22Rv1 (cell line): Measurements from ENCODE around the gene CCND2.

Source experiments
- H3K27ac ChIP-seq: fragments of 450-650 bp; 2 replicates; pipeline ENCODE4 v1.5.1; 2017
- ZFX ChIP-seq: fragments of 450-650 bp; IDR thresholded peaks from 2 replicates; pipeline ENCODE4 v1.6.1; 2017; ENCODE audit warnings: antibody characterized with exemption, borderline replicate concordance
- TF ChIP-seq, protein P1 (sequence below): fragments of 450-650 bp; IDR thresholded peaks from 2 replicates; pipeline ENCODE4 v1.5.1; 2017; ENCODE audit warnings: mild to moderate bottlenecking

CCND2 gene

DNA sequence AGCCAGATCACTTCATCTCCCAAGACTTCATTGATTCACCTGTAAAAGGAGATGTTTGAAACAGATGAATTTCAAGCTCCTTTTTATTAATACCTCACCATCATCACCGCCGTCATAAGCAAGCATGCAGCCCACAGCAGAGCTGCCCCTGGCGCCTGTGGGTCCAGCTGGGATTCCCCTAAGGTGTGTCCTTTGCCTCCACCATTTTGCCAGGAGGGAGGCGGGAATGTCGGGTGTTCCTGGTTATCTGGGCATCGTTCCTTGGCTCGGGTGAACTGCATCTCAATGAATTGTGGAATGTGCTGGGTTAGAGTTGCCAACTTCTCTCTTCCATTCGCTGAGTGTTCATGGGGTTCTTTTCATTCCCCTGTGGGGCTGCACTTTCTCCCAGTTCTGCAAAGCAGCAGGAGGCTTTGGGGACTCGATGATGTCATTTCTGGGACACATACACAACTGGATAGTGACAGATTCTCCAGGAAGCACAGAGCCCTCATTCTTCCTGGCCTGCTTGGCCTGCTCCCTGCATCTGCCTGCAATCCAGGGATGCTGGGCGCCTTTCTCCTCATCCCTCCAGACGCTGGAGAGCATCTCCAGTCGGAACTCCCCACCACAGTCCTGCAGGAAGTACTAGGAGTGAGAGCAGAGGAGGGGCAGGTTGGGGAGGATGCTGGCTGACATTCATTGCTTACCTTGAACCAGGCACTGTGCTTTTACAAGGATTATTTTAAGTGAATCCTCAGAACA is 10.1 kb downstream of the CCND2 start:
- no peak overlapping the region for H3K27ac ChIP-seq
- TF ChIP-seq, protein P1, sequence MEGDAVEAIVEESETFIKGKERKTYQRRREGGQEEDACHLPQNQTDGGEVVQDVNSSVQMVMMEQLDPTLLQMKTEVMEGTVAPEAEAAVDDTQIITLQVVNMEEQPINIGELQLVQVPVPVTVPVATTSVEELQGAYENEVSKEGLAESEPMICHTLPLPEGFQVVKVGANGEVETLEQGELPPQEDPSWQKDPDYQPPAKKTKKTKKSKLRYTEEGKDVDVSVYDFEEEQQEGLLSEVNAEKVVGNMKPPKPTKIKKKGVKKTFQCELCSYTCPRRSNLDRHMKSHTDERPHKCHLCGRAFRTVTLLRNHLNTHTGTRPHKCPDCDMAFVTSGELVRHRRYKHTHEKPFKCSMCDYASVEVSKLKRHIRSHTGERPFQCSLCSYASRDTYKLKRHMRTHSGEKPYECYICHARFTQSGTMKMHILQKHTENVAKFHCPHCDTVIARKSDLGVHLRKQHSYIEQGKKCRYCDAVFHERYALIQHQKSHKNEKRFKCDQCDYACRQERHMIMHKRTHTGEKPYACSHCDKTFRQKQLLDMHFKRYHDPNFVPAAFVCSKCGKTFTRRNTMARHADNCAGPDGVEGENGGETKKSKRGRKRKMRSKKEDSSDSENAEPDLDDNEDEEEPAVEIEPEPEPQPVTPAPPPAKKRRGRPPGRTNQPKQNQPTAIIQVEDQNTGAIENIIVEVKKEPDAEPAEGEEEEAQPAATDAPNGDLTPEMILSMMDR, result no peak
- no peak for TF ChIP-seq ZFX

- H3K27ac ChIP-seq, result no peak overlapping the region
- TF ChIP-seq ZFX, result no peak
- TF ChIP-seq, protein P1, result no peak
These were observed 10.7 kb downstream of the CCND2 start for GRCh38 chr12:4284306-4284705.

DNA sequence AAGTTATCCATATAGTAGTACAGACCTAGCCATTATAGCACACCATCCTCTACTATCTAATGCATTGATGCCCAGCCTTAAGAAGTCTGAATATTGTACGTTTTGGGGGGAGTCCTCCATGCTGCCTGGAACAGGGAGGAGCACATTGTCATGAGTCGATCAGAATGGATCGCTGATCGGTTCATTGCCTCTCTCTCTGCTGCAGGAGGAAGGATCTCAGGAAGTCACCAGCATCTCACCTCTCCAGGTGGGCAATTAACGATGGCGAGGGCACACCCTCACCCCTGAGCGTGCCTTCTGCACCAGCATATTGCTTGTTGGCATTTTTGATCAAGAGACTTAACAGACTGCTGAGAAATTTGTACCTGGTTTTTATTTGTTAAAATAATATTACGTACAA is 11.5 kb downstream of the CCND2 start:
- TF ChIP-seq, protein P1, result no peak
- TF ChIP-seq ZFX, result no peak

GRCh38 chr12:4286228-4286627 is 12.7 kb downstream of the CCND2 start:
- no peak overlapping the region for H3K27ac ChIP-seq
- TF ChIP-seq ZFX, result no peak

More for the DNA sequence above, 11.5 kb downstream of the CCND2 start:
- H3K27ac ChIP-seq, result no peak overlapping the region

- no peak overlapping the region for H3K27ac ChIP-seq
- TF ChIP-seq, protein P1, result no peak; the same call in 1 of the 2 replicates
- no peak for TF ChIP-seq ZFX
These were observed 13.3 kb downstream of the CCND2 start for GRCh38 chr12:4286771-4287317.

DNA sequence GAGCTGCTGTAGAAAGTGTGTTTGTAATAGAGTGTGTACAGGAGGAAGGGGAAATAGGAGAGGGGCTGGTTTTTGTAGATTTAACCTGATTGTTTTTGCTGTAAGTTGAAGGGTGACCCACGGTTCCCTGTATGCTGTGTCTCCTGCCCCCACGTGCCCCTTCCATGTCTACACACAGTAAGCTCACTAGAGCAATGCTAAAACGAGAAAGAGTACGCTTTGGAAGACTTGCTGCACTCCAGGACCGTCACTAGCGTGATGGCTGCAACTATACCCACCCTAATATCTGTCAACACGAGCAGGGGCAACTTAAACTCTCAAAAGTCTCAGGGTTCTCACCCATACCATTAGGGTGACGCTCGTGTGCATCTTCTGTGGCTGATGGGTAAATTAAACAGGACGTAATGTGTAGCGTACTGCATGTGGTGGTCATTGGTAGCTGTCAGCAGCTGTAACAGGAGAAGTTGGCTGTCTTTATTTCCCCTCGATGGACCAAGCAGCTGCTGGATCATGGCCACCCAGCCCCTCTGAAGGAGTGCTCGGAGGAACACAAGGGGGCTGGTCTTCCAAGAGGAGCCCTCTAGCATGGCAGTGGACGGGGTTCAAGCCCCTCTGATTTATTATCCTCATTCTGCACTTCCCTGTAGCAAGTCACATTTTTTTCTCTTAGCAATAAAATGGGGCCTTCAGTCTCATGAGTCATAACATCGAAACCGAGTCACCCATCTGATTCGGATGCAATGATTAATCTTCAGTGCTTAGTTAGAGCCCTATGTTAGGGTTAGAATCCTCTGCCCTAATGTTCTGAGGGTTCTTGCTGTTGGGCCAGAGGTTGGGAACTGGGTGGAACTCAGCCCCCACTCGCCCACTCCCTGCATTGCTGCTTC is 14.0 kb downstream of the CCND2 start:
- no peak overlapping the region for H3K27ac ChIP-seq
- TF ChIP-seq, protein P1, result no peak
- TF ChIP-seq ZFX, result no peak

DNA sequence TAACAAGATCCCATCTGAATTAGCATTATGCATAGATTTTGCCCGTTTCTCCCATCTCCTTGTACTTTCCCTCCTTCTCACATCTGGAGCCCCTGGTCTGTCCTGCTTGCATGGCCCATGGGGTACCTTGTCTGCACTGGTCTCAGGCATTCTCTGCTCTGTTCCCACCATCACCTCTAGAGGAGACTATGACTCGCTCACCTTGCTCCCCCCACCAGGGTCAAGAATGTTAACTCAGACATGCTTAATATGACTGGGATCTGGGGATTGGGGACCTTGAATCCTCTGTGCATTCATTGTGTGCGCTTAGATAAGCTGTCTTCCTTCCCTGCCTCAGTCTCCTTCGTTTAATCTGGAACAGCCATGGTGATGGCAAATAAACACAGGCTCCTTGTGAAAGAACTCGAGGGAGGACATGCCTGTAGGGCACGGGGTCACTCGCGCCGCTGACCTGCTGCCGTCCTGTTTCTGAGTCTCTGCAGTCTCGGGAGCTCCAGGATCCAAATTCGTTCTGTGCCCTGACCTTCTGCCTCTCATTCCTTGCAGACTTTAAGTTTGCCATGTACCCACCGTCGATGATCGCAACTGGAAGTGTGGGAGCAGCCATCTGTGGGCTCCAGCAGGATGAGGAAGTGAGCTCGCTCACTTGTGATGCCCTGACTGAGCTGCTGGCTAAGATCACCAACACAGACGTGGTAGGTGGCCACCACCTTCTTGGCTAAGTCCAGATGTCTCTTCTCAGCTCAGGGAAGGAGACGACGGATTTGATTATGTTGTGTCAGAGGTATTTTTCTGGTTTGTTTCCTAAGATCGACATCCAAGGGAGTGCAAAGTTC is 15.0 kb downstream of the CCND2 start:
- no peak overlapping the region for H3K27ac ChIP-seq
- TF ChIP-seq, protein P1, result no peak
- TF ChIP-seq ZFX, result no peak
